Measurements from ENCODE around the gene KRT33B. TPM values are rescaled to one million over a fixed set of nuclear protein-coding genes. Genes with fewer than 3 reads are reported as not detected.

The KRT33B gene
- total RNA-seq, 4 donors from 2014 or later = 0.25 to 117 (median 4.4) TPM; not detected in 1

DNA sequence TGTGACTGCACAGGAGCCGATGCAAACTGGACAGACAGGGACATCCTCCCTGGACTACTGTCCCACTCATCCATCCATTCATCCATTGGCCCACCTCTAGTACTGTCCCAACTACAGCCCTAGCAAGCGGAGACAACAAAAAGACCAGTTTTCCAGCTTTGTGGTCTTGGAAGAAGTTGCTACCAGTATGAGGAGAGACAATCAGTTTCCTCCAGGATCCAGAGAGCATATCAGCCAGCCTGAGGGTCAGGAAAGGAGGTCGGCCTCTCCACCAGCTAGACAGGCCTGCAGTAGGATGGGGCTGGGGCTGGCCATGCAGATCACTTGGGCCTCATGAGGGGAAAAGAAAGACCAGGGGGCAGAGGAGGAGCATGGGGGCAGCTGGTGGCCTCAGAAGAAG is 35.8 kb downstream of the KRT33B start:
- peak in 1 of 2 donors; percentile 43 for DNase-seq (ENCODE audit: low spot score in 2 of 2)
- WGBS, 2 donors = 97 to 100% methylated on average over 3 of the region's 3 CpGs
- H3K4me3 ChIP-seq (ENCODE audit: low read depth, poor library complexity, severe bottlenecking) = no peak overlapping the region
- TF ChIP-seq, protein P1, sequence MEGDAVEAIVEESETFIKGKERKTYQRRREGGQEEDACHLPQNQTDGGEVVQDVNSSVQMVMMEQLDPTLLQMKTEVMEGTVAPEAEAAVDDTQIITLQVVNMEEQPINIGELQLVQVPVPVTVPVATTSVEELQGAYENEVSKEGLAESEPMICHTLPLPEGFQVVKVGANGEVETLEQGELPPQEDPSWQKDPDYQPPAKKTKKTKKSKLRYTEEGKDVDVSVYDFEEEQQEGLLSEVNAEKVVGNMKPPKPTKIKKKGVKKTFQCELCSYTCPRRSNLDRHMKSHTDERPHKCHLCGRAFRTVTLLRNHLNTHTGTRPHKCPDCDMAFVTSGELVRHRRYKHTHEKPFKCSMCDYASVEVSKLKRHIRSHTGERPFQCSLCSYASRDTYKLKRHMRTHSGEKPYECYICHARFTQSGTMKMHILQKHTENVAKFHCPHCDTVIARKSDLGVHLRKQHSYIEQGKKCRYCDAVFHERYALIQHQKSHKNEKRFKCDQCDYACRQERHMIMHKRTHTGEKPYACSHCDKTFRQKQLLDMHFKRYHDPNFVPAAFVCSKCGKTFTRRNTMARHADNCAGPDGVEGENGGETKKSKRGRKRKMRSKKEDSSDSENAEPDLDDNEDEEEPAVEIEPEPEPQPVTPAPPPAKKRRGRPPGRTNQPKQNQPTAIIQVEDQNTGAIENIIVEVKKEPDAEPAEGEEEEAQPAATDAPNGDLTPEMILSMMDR (IDR thresholded peaks at IDR 0.05) = no peak
- TF ChIP-seq POLR2A (IDR thresholded peaks at IDR 0.05) = no peak
- intact Hi-C loops (cut with DNase I; ENCODE audit: low total_unique reads) = no loop called here

DNA sequence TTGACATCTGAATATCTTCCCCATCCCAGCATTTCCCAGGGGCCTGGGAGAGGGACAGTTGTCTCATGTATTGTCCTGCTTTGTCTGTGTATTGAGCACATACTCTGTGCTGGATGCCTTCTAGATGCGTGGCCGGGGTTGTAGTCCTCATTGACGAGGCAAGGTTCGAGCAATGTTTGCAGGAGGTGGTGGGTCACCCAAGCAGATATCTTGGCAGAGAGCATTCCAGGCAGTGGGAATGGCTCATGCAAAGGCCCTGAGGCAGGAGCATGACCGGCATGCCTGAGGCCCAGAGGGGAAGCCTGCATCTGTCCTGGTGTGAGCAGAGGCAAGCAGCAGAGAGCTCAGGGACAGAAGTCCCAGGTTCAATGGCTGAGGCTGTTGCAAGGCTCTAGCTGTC is 36.5 kb downstream of the KRT33B start:
- intact Hi-C loops (cut with DNase I; ENCODE audit: low total_unique reads) = no loop called here
- WGBS, 2 donors = 96 to 98% methylated on average over 5 of the region's 5 CpGs
- no peak for TF ChIP-seq POLR2A (IDR thresholded peaks at IDR 0.05)
- TF ChIP-seq, protein P1 (IDR thresholded peaks at IDR 0.05) = no peak
- no peak overlapping the region for H3K4me3 ChIP-seq (ENCODE audit: low read depth, poor library complexity, severe bottlenecking)
- peak in 1 of 2 donors; percentile 32 for DNase-seq (ENCODE audit: low spot score in 2 of 2)

DNA sequence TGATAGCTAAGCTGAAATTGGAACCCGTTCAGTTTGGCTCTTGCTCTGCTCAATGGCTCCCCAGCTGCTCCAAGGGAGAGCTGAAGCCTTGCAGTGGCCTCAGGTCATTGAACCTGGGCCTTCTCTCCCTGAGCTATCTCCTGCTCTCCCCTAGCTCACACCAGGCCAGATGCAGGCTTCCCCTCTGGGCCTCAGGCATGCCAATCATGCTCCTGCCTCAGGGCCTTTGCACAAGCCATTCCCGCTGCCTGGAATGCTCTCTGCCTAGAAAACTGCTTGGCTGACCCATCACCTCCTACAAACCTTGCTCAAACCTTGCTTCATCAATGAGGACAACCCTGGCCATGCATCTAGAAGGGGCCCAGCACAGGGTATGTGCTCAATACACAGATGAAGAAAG is 37.4 kb downstream of the KRT33B start:
- peak in 1 of 2 donors; percentile 46 for DNase-seq (ENCODE audit: low spot score in 2 of 2)
- intact Hi-C loops (cut with DNase I; ENCODE audit: low total_unique reads) = no loop called here
- TF ChIP-seq, protein P1 (IDR thresholded peaks at IDR 0.05) = no peak
- TF ChIP-seq POLR2A (IDR thresholded peaks at IDR 0.05) = no peak
- 91 to 94% methylated on average over 2 of the region's 2 CpGs for WGBS, 2 donors
- H3K4me3 ChIP-seq (ENCODE audit: low read depth, poor library complexity, severe bottlenecking) = no peak overlapping the region

- TF ChIP-seq POLR2A (IDR thresholded peaks at IDR 0.05) = no peak
- TF ChIP-seq, protein P1 (IDR thresholded peaks at IDR 0.05) = no peak
- WGBS, 2 donors = 85 to 90% methylated on average over 7 of the region's 7 CpGs
- H3K4me3 ChIP-seq (ENCODE audit: low read depth, poor library complexity, severe bottlenecking) = no peak overlapping the region
- intact Hi-C loops (cut with DNase I; ENCODE audit: low total_unique reads) = no loop called here
- peak in 1 of 2 donors; percentile 39 for DNase-seq (ENCODE audit: low spot score in 2 of 2)
These were observed 38.0 kb downstream of the KRT33B start for GRCh38 chr17:41331606-41332005.

- intact Hi-C loops (cut with DNase I; ENCODE audit: low total_unique reads) = loop anchor here (10.0 kb wide), 1 partner anchor 425 kb away; no protein-coding TSS in a partner anchor
These were observed 40.2 kb downstream of the KRT33B start for GRCh38 chr17:41329279-41329948.

More at GRCh38 chr17:41329279-41329948, 40.2 kb downstream of the KRT33B start:
- WGBS, 2 donors = 51 to 53% methylated on average over 8 to 13 of the region's 13 CpGs
- no peak overlapping the region for H3K4me3 ChIP-seq (ENCODE audit: low read depth, poor library complexity, severe bottlenecking)
- TF ChIP-seq POLR2A (IDR thresholded peaks at IDR 0.05) = no peak
- TF ChIP-seq, protein P1 (IDR thresholded peaks at IDR 0.05) = no peak
- DNase-seq (ENCODE audit: low spot score in 2 of 2) = peak in 1 of 2 donors; percentile 87

All from lower leg skin (tissue), 4 donors.